ENCODE measurements around the gene NCKAP5L.

Gene NCKAP5L

GRCh38 chr12:49875115-49875720 lies 47.0 kb upstream of the NCKAP5L start:
- no peak for TF ChIP-seq TAF1 (IDR thresholded peaks at IDR 0.05; ENCODE audit: borderline replicate concordance, insufficient read depth, low read length)
- TF ChIP-seq SIN3A (IDR thresholded peaks at IDR 0.05; ENCODE audit: borderline replicate concordance, insufficient read depth, low read length), result no peak
- TF ChIP-seq, protein P1, sequence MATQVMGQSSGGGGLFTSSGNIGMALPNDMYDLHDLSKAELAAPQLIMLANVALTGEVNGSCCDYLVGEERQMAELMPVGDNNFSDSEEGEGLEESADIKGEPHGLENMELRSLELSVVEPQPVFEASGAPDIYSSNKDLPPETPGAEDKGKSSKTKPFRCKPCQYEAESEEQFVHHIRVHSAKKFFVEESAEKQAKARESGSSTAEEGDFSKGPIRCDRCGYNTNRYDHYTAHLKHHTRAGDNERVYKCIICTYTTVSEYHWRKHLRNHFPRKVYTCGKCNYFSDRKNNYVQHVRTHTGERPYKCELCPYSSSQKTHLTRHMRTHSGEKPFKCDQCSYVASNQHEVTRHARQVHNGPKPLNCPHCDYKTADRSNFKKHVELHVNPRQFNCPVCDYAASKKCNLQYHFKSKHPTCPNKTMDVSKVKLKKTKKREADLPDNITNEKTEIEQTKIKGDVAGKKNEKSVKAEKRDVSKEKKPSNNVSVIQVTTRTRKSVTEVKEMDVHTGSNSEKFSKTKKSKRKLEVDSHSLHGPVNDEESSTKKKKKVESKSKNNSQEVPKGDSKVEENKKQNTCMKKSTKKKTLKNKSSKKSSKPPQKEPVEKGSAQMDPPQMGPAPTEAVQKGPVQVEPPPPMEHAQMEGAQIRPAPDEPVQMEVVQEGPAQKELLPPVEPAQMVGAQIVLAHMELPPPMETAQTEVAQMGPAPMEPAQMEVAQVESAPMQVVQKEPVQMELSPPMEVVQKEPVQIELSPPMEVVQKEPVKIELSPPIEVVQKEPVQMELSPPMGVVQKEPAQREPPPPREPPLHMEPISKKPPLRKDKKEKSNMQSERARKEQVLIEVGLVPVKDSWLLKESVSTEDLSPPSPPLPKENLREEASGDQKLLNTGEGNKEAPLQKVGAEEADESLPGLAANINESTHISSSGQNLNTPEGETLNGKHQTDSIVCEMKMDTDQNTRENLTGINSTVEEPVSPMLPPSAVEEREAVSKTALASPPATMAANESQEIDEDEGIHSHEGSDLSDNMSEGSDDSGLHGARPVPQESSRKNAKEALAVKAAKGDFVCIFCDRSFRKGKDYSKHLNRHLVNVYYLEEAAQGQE (IDR thresholded peaks at IDR 0.05; ENCODE audit: insufficient read depth in 1 of 2, low read depth in 2 of 2, low read length in 2 of 2), result no peak
- TF ChIP-seq POLR2AphosphoS5 (IDR thresholded peaks at IDR 0.05; ENCODE audit: low read depth, low read length), result no peak
- no peak for TF ChIP-seq FOXP2 (optimal IDR thresholded peaks at IDR 0.05; ENCODE audit: borderline replicate concordance, extremely low read depth, extremely low read length, insufficient read depth)

- TF ChIP-seq, protein P1 (IDR thresholded peaks at IDR 0.05; ENCODE audit: insufficient read depth in 1 of 2, low read depth in 2 of 2, low read length in 2 of 2), result no peak
- TF ChIP-seq FOXP2 (optimal IDR thresholded peaks at IDR 0.05; ENCODE audit: borderline replicate concordance, extremely low read depth, extremely low read length, insufficient read depth), result no peak
- TF ChIP-seq POLR2AphosphoS5 (IDR thresholded peaks at IDR 0.05; ENCODE audit: low read depth, low read length), result no peak
- TF ChIP-seq SIN3A (IDR thresholded peaks at IDR 0.05; ENCODE audit: borderline replicate concordance, insufficient read depth, low read length), result no peak
- TF ChIP-seq TAF1 (IDR thresholded peaks at IDR 0.05; ENCODE audit: borderline replicate concordance, insufficient read depth, low read length), result no peak
Observed at GRCh38 chr12:49874142-49874897, 46.1 kb upstream of the NCKAP5L start.

- TF ChIP-seq TAF1 (IDR thresholded peaks at IDR 0.05; ENCODE audit: borderline replicate concordance, insufficient read depth, low read length), result no peak
- no peak for TF ChIP-seq POLR2AphosphoS5 (IDR thresholded peaks at IDR 0.05; ENCODE audit: low read depth, low read length)
- TF ChIP-seq, protein P1 (IDR thresholded peaks at IDR 0.05; ENCODE audit: insufficient read depth in 1 of 2, low read depth in 2 of 2, low read length in 2 of 2), result no peak
- no peak for TF ChIP-seq SIN3A (IDR thresholded peaks at IDR 0.05; ENCODE audit: borderline replicate concordance, insufficient read depth, low read length)
- no peak for TF ChIP-seq FOXP2 (optimal IDR thresholded peaks at IDR 0.05; ENCODE audit: borderline replicate concordance, extremely low read depth, extremely low read length, insufficient read depth)
Observed at GRCh38 chr12:49873361-49873934, 45.2 kb upstream of the NCKAP5L start.

- no peak for TF ChIP-seq FOXP2 (optimal IDR thresholded peaks at IDR 0.05; ENCODE audit: borderline replicate concordance, extremely low read depth, extremely low read length, insufficient read depth)
Observed at GRCh38 chr12:49872781-49873181, 44.6 kb upstream of the NCKAP5L start.

DNA sequence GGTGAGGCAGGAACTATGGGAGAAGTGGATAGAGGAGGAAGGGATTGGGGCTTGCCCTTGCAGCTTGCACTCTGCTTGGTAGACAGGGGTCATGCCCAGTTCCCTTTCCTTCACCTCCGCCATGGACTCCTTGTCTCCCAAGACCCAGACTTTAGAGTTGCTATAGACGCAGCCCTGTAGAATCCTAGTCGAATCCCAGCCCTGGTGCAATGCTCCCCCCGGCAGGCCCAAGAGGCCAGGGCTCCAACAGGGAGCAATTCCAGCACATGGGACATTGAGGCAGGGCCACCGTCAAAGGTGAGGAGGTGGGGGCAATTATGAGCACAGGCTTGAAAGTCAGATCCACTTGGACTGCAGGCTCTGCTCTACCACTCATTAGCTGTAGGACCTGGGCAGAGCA lies 44.2 kb upstream of the NCKAP5L start:
- TF ChIP-seq, protein P1 (IDR thresholded peaks at IDR 0.05; ENCODE audit: insufficient read depth in 1 of 2, low read depth in 2 of 2, low read length in 2 of 2), result no peak
- TF ChIP-seq POLR2AphosphoS5 (IDR thresholded peaks at IDR 0.05; ENCODE audit: low read depth, low read length) (no peak), TAF1 (IDR thresholded peaks at IDR 0.05; ENCODE audit: borderline replicate concordance, insufficient read depth, low read length) (no peak), SIN3A (IDR thresholded peaks at IDR 0.05; ENCODE audit: borderline replicate concordance, insufficient read depth, low read length) (no peak), FOXP2 (optimal IDR thresholded peaks at IDR 0.05; ENCODE audit: borderline replicate concordance, extremely low read depth, extremely low read length, insufficient read depth) (no peak)
